ENCODE results near the gene CHKA.

The CHKA gene

GRCh38 chr11:68021167-68021787 lies 99.9 kb downstream of the CHKA start:
- TF ChIP-seq SPI1 (IDR thresholded peaks at IDR 0.05; ENCODE audit: borderline replicate concordance, low read depth), result no peak
- no peak for TF ChIP-seq CTCF (IDR thresholded peaks at IDR 0.05; ENCODE audit: insufficient read depth, low read length)
- no peak for TF ChIP-seq POLR2AphosphoS5 (IDR thresholded peaks at IDR 0.05; ENCODE audit: low read depth)
- TF ChIP-seq GABPA (IDR thresholded peaks at IDR 0.05; ENCODE audit: low read depth), result no peak
- no peak for TF ChIP-seq REST (IDR thresholded peaks at IDR 0.05; ENCODE audit: insufficient replicate concordance, low read depth)
- Histone ChIP-seq H3K27me3 (ENCODE audit: insufficient read depth, poor library complexity, severe bottlenecking) (no peaks in the 10 kb centered on the region), H3K4me3 (replicated peaks; ENCODE audit: insufficient read depth, low read length) (no peak overlapping the region), H3K27ac (replicated peaks) (no peak overlapping the region)
- no peak for DNase-seq (ENCODE audit: low read depth in 1 of 2, low spot score in 1 of 2)

- Histone ChIP-seq H3K27me3 (ENCODE audit: insufficient read depth, poor library complexity, severe bottlenecking) (no peaks in the 10 kb centered on the region), H3K4me3 (replicated peaks; ENCODE audit: insufficient read depth, low read length) (no peak overlapping the region), H3K27ac (replicated peaks) (no peak overlapping the region)
- no peak for DNase-seq (ENCODE audit: low read depth in 1 of 2, low spot score in 1 of 2)
- TF ChIP-seq POLR2AphosphoS5 (IDR thresholded peaks at IDR 0.05; ENCODE audit: low read depth) (no peak), CTCF (IDR thresholded peaks at IDR 0.05; ENCODE audit: insufficient read depth, low read length) (no peak), SPI1 (IDR thresholded peaks at IDR 0.05; ENCODE audit: borderline replicate concordance, low read depth) (no peak), REST (IDR thresholded peaks at IDR 0.05; ENCODE audit: insufficient replicate concordance, low read depth) (no peak), GABPA (IDR thresholded peaks at IDR 0.05; ENCODE audit: low read depth) (no peak)
Measured at GRCh38 chr11:68020575-68020974, 100.6 kb downstream of the CHKA start.

- TF ChIP-seq REST (IDR thresholded peaks at IDR 0.05; ENCODE audit: insufficient replicate concordance, low read depth) (no peak), CTCF (IDR thresholded peaks at IDR 0.05; ENCODE audit: insufficient read depth, low read length) (no peak), GABPA (IDR thresholded peaks at IDR 0.05; ENCODE audit: low read depth) (no peak), POLR2AphosphoS5 (IDR thresholded peaks at IDR 0.05; ENCODE audit: low read depth) (no peak), SPI1 (IDR thresholded peaks at IDR 0.05; ENCODE audit: borderline replicate concordance, low read depth) (no peak)
- no peak for DNase-seq (ENCODE audit: low read depth in 1 of 2, low spot score in 1 of 2)
- Histone ChIP-seq H3K4me3 (replicated peaks; ENCODE audit: insufficient read depth, low read length) (no peak overlapping the region), H3K27ac (replicated peaks) (no peak overlapping the region), H3K27me3 (ENCODE audit: insufficient read depth, poor library complexity, severe bottlenecking) (no peaks in the 10 kb centered on the region)
Measured at GRCh38 chr11:68019486-68019885, 101.7 kb downstream of the CHKA start.

Measured in HL-60 (cell line).